Measurements from ENCODE around the gene ZNF138. TPM values are rescaled to one million over a fixed set of nuclear protein-coding genes. Genes with fewer than 3 reads are reported as not detected.

ZNF138 gene
- total and polyA plus RNA-seq, 2 donors, result 11.4 to 13.2 TPM

DNA sequence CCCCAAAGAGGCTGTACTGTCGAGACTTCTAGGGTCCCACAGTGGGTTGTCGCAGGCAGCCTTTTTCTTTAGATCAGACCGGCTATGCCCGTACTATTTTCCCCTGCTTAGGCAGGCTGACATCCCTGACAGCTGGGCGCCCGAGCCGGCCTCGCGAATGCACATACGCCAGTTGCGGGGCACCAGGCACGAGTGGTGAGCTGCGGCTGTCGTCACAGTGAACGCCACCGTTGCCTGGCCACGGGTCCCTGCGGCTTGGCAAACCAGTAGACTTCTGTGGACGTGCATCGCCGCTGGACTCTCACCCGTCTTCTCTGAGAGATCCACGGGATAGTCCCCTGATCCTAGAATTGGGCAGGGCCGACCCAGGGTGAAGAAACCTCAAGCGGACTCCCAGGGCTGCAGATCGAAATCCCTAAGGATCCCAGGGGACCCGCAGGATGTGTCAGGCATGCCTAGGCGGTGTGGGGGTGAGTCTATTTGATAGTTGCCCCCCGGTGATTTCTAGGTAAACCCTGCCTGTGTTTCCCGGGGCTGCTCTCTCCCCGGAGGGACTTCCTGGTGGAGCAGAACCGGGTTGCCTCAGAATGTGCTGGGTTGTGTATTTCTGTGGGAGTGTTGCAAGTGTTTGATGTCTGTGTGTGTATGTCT lies 75.8 kb downstream of the ZNF138 start:
- Histone ChIP-seq H3K27ac (ENCODE audit: low read depth in 1 of 2, low read length in 1 of 2) (no peak overlapping the region), H3K4me1 (ENCODE audit: control insufficient read depth in 2 of 2, insufficient read depth in 2 of 2, low read length in 2 of 2) (no peaks in the 10 kb centered on the region), H3K4me3 (ENCODE audit: low read length in 2 of 2) (no peak overlapping the region), H3K9me3 (ENCODE audit: control insufficient read depth in 2 of 2, insufficient read depth in 1 of 2, low read length in 1 of 2) (peaks cover 6 to 57% of the 10 kb centered on the region in 2 donors), H3K36me3 (ENCODE audit: control insufficient read depth in 2 of 2, insufficient read depth in 2 of 2, low read length in 1 of 2) (no peaks in the 10 kb centered on the region), H3K27me3 (ENCODE audit: control insufficient read depth in 2 of 2, insufficient read depth in 1 of 2, low read length in 1 of 2) (no peaks in the 10 kb centered on the region)
- no peak for DNase-seq (ENCODE audit: low read depth in 6 of 9, low spot score in 9 of 9)
- 97% methylated on average over 32 of the region's 32 CpGs for WGBS

DNA sequence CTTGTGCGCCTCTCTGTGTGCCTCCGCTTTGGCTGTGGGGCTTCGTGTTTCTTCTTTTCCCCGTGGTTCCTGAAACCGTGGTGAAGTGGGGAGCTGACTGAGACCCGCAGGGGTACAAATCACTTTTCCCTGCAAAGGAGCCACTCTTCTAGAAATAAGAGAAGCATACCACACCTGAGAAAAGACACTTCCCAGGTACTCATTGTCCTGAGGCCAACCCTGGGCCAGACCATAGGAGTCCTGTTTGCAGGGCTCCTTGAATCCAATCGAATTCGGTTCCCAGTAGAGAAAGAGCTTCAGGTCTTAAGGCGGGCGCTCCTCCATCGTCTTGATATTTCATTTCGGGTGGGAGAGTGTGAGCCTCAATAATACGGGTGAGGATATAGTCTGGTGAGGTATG lies 76.4 kb downstream of the ZNF138 start:
- H3K9me3 ChIP-seq (ENCODE audit: control insufficient read depth in 2 of 2, insufficient read depth in 1 of 2, low read length in 1 of 2), result peaks cover 8 to 64% of the 10 kb centered on the region in 2 donors
- H3K36me3 ChIP-seq (ENCODE audit: control insufficient read depth in 2 of 2, insufficient read depth in 2 of 2, low read length in 1 of 2), result no peaks in the 10 kb centered on the region
- no peak overlapping the region for H3K27ac ChIP-seq (ENCODE audit: low read depth in 1 of 2, low read length in 1 of 2)
- no peaks in the 10 kb centered on the region for H3K4me1 ChIP-seq (ENCODE audit: control insufficient read depth in 2 of 2, insufficient read depth in 2 of 2, low read length in 2 of 2)
- DNase-seq (ENCODE audit: low read depth in 6 of 9, low spot score in 9 of 9), result no peak
- WGBS, result 98% methylated on average over 13 of the region's 13 CpGs
- H3K4me3 ChIP-seq (ENCODE audit: low read length in 2 of 2), result no peak overlapping the region
- no peaks in the 10 kb centered on the region for H3K27me3 ChIP-seq (ENCODE audit: control insufficient read depth in 2 of 2, insufficient read depth in 1 of 2, low read length in 1 of 2)

- H3K4me1 ChIP-seq (ENCODE audit: control insufficient read depth in 2 of 2, insufficient read depth in 2 of 2, low read length in 2 of 2), result no peaks in the 10 kb centered on the region
- no peaks in the 10 kb centered on the region for H3K27me3 ChIP-seq (ENCODE audit: control insufficient read depth in 2 of 2, insufficient read depth in 1 of 2, low read length in 1 of 2)
- whole genome bisulfite sequencing, result 90% methylated on average over 8 of the region's 8 CpGs
- peaks cover 8 to 63% of the 10 kb centered on the region in 2 donors for H3K9me3 ChIP-seq (ENCODE audit: control insufficient read depth in 2 of 2, insufficient read depth in 1 of 2, low read length in 1 of 2)
- H3K36me3 ChIP-seq (ENCODE audit: control insufficient read depth in 2 of 2, insufficient read depth in 2 of 2, low read length in 1 of 2), result no peaks in the 10 kb centered on the region
- H3K27ac ChIP-seq (ENCODE audit: low read depth in 1 of 2, low read length in 1 of 2), result no peak overlapping the region
- H3K4me3 ChIP-seq (ENCODE audit: low read length in 2 of 2), result no peak overlapping the region
- no peak for DNase-seq (ENCODE audit: low read depth in 6 of 9, low spot score in 9 of 9)
These were observed 77.5 kb downstream of the ZNF138 start for GRCh38 chr7:64871761-64872160.

GRCh38 chr7:64872351-64873154 lies 78.3 kb downstream of the ZNF138 start:
- no peaks in the 10 kb centered on the region for H3K4me1 ChIP-seq (ENCODE audit: control insufficient read depth in 2 of 2, insufficient read depth in 2 of 2, low read length in 2 of 2)
- H3K9me3 ChIP-seq (ENCODE audit: control insufficient read depth in 2 of 2, insufficient read depth in 1 of 2, low read length in 1 of 2), result peaks cover 10 to 71% of the 10 kb centered on the region in 2 donors
- H3K27ac ChIP-seq (ENCODE audit: low read depth in 1 of 2, low read length in 1 of 2), result no peak overlapping the region
- no peaks in the 10 kb centered on the region for H3K36me3 ChIP-seq (ENCODE audit: control insufficient read depth in 2 of 2, insufficient read depth in 2 of 2, low read length in 1 of 2)
- H3K27me3 ChIP-seq (ENCODE audit: control insufficient read depth in 2 of 2, insufficient read depth in 1 of 2, low read length in 1 of 2), result no peaks in the 10 kb centered on the region
- no peak for DNase-seq (ENCODE audit: low read depth in 6 of 9, low spot score in 9 of 9)
- no peak overlapping the region for H3K4me3 ChIP-seq (ENCODE audit: low read length in 2 of 2)
- WGBS, result 96% methylated on average over 36 of the region's 36 CpGs

DNA sequence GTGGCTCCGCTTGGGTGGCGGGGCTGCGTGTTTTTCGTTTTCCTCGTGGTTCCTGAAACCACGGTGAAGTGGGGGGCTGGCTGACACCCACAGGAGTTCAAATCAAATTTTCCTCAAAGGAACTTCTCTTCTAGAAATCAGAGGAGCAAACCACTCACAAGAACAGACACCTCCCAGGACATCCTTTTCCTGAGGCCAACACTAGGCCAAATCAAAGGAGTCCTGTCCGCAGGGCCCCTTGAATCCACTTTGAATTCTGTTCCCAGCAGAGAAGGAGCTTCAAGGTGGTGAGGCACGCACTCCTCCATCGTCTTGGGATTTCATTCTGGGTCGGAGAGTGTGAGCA lies 78.9 kb downstream of the ZNF138 start:
- Histone ChIP-seq H3K4me1 (ENCODE audit: control insufficient read depth in 2 of 2, insufficient read depth in 2 of 2, low read length in 2 of 2) (no peaks in the 10 kb centered on the region), H3K27me3 (ENCODE audit: control insufficient read depth in 2 of 2, insufficient read depth in 1 of 2, low read length in 1 of 2) (no peaks in the 10 kb centered on the region), H3K27ac (ENCODE audit: low read depth in 1 of 2, low read length in 1 of 2) (no peak overlapping the region), H3K9me3 (ENCODE audit: control insufficient read depth in 2 of 2, insufficient read depth in 1 of 2, low read length in 1 of 2) (peaks cover 9 to 76% of the 10 kb centered on the region in 2 donors), H3K36me3 (ENCODE audit: control insufficient read depth in 2 of 2, insufficient read depth in 2 of 2, low read length in 1 of 2) (no peaks in the 10 kb centered on the region), H3K4me3 (ENCODE audit: low read length in 2 of 2) (no peak overlapping the region)
- no peak for DNase-seq (ENCODE audit: low read depth in 6 of 9, low spot score in 9 of 9)
- WGBS, result 97% methylated on average over 10 of the region's 10 CpGs

DNA sequence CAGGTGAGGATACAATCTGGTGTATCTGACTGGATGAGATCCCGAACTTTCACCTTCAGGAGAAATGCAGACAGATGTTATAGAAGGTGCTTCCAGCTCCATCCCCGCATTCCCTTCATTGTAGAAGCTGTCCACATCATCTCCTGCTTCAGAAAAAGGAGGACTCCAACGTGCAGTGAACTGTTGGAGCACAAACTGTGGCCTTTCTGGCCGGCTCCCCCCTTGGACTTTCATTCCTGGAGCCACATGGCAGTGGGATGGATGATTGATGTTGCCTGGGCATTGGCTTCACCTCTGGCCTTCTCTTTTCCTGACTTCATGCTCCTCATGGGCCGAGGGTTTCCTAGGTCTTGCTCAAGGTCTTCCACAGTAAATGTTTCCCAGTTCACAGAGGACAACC lies 79.3 kb downstream of the ZNF138 start:
- WGBS, result 77% methylated on average over 5 of the region's 5 CpGs
- H3K9me3 ChIP-seq (ENCODE audit: control insufficient read depth in 2 of 2, insufficient read depth in 1 of 2, low read length in 1 of 2), result peaks cover 6 to 80% of the 10 kb centered on the region in 2 donors
- DNase-seq (ENCODE audit: low read depth in 6 of 9, low spot score in 9 of 9), result no peak

DNA sequence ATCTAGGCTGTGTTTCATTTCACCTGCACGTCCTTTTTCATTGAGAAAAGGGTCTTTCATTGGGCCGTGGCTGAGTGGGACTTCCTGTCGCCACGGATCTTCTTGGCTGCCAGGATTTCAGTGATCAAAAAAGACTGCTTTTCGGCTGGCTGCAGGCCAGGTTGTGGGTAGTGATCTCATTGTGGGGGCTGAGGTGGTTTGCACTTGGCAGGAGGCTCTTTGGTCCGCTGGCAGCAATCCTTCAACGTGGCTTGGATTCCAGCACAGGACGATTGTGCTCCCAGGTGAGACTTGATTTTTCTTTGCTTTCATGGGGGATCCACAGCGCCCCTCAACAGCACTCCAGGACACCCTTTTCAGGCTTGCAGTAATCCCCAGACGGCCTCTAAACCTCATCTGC lies 79.9 kb downstream of the ZNF138 start:
- no peak overlapping the region for H3K4me3 ChIP-seq (ENCODE audit: low read length in 2 of 2)
- no peak for DNase-seq (ENCODE audit: low read depth in 6 of 9, low spot score in 9 of 9)
- no peaks in the 10 kb centered on the region for H3K27me3 ChIP-seq (ENCODE audit: control insufficient read depth in 2 of 2, insufficient read depth in 1 of 2, low read length in 1 of 2)
- no peaks in the 10 kb centered on the region for H3K36me3 ChIP-seq (ENCODE audit: control insufficient read depth in 2 of 2, insufficient read depth in 2 of 2, low read length in 1 of 2)
- peaks cover 6 to 81% of the 10 kb centered on the region in 2 donors for H3K9me3 ChIP-seq (ENCODE audit: control insufficient read depth in 2 of 2, insufficient read depth in 1 of 2, low read length in 1 of 2)
- 90% methylated on average over 10 of the region's 10 CpGs for WGBS
- no peak overlapping the region for H3K27ac ChIP-seq (ENCODE audit: low read depth in 1 of 2, low read length in 1 of 2)
- H3K4me1 ChIP-seq (ENCODE audit: control insufficient read depth in 2 of 2, insufficient read depth in 2 of 2, low read length in 2 of 2), result no peaks in the 10 kb centered on the region

More for the DNA sequence above, 79.3 kb downstream of the ZNF138 start:
- Histone ChIP-seq H3K4me1 (ENCODE audit: control insufficient read depth in 2 of 2, insufficient read depth in 2 of 2, low read length in 2 of 2) (no peaks in the 10 kb centered on the region), H3K27me3 (ENCODE audit: control insufficient read depth in 2 of 2, insufficient read depth in 1 of 2, low read length in 1 of 2) (no peaks in the 10 kb centered on the region), H3K4me3 (ENCODE audit: low read length in 2 of 2) (no peak overlapping the region), H3K36me3 (ENCODE audit: control insufficient read depth in 2 of 2, insufficient read depth in 2 of 2, low read length in 1 of 2) (no peaks in the 10 kb centered on the region), H3K27ac (ENCODE audit: low read depth in 1 of 2, low read length in 1 of 2) (no peak overlapping the region)

DNA sequence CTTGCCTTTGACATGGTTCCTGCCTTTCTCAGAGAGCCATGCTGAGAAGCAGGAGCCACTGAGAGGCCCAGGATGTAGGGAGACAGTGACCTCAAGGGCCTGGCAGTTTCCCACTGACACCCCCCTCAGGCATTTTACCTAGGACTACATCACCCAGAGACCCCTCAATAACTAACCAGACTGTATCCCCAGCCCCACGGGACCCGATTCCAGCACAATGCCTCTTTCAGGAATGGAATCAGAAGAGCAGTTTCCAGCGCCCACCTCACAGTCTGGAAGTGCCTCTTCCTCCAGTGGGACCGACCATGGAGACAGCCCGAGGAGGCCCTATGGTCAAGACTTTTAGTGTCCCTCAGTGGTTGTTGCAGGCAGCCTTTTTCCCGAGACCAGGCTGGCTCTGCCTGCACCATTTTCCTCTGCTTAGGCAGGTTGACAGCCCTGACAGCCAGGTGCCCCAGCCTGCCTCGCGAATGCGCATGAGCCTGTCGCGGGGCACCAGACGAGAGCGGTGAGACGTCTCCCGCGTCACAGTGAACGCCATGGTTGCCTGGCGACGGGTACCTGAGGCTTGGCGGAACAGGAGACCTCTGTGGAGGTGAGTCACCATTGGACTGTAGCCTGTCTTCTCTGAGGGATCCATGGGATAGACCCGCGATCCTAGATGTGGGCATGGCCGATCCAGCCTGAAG lies 80.5 kb downstream of the ZNF138 start:
- H3K9me3 ChIP-seq (ENCODE audit: control insufficient read depth in 2 of 2, insufficient read depth in 1 of 2, low read length in 1 of 2), result peaks cover 6 to 81% of the 10 kb centered on the region in 2 donors
- no peaks in the 10 kb centered on the region for H3K36me3 ChIP-seq (ENCODE audit: control insufficient read depth in 2 of 2, insufficient read depth in 2 of 2, low read length in 1 of 2)
- H3K4me3 ChIP-seq (ENCODE audit: low read length in 2 of 2), result no peak overlapping the region
- no peak overlapping the region for H3K27ac ChIP-seq (ENCODE audit: low read depth in 1 of 2, low read length in 1 of 2)
- DNase-seq (ENCODE audit: low read depth in 6 of 9, low spot score in 9 of 9), result no peak
- no peaks in the 10 kb centered on the region for H3K4me1 ChIP-seq (ENCODE audit: control insufficient read depth in 2 of 2, insufficient read depth in 2 of 2, low read length in 2 of 2)
- WGBS, result 91% methylated on average over 23 of the region's 23 CpGs
- no peaks in the 10 kb centered on the region for H3K27me3 ChIP-seq (ENCODE audit: control insufficient read depth in 2 of 2, insufficient read depth in 1 of 2, low read length in 1 of 2)

DNA sequence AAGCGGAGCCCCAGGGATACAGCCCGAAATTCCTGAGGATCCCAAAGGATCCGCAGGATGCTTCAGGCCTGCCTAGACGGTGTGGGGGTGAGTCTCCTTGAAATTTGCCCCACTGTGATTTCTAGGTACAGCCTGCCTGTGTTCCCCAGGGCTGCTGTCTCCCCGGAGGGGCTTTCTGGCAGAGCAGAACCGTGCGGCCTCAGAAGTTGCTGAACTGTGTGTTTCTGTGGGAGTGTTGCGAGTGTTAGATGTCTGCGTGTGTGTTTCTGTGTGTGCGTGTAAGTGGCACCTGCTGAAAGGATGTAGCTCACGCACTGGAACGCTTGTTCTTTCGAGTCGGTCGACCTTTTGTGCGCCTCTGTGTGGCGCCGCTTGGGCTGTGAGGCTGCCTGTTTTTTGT lies 81.0 kb downstream of the ZNF138 start:
- Histone ChIP-seq H3K36me3 (ENCODE audit: control insufficient read depth in 2 of 2, insufficient read depth in 2 of 2, low read length in 1 of 2) (no peaks in the 10 kb centered on the region), H3K9me3 (ENCODE audit: control insufficient read depth in 2 of 2, insufficient read depth in 1 of 2, low read length in 1 of 2) (peaks cover 6 to 81% of the 10 kb centered on the region in 2 donors), H3K27ac (ENCODE audit: low read depth in 1 of 2, low read length in 1 of 2) (no peak overlapping the region), H3K27me3 (ENCODE audit: control insufficient read depth in 2 of 2, insufficient read depth in 1 of 2, low read length in 1 of 2) (no peaks in the 10 kb centered on the region), H3K4me3 (ENCODE audit: low read length in 2 of 2) (no peak overlapping the region), H3K4me1 (ENCODE audit: control insufficient read depth in 2 of 2, insufficient read depth in 2 of 2, low read length in 2 of 2) (no peaks in the 10 kb centered on the region)
- DNase-seq (ENCODE audit: low read depth in 6 of 9, low spot score in 9 of 9), result no peak
- 93% methylated on average over 18 of the region's 18 CpGs for WGBS
